SK-N-SH (cell line): ENCODE data around the gene ETV6. TPM values are rescaled to one million over a fixed set of nuclear protein-coding genes. Genes with fewer than 3 reads are reported as not detected.

ENCODE experiments used
- CTCF ChIA-PET: fragments of 300-600, 350-600 bp; formaldehyde crosslinking; extraction: SDS; loops from one replicate; lab custom pipeline; 2021; lab: Yijun Ruan, JAX
- POLR2A ChIA-PET: fragments of 350-600 bp; sonication (Branson Sonifier 250); formaldehyde crosslinking; extraction: SDS; loops from one replicate; lab custom pipeline; 2020; ENCODE audit warnings: antibody characterized with exemption, inconsistent platforms; lab: Yijun Ruan, JAX
- DNase-seq: peaks from one replicate; pipeline ENCODE4 v3.0.0; 2012
- H2AFZ ChIP-seq: fragments of 200-600 bp; sonication (generic); 2 replicates; pipeline ENCODE4 v1.8.1; 2016; ENCODE audit warnings: antibody characterized with exemption, mild to moderate bottlenecking, low read depth
- H3F3A ChIP-seq: fragments of 200-600 bp; sonication (generic); replicated peaks from 2 replicates; pipeline ENCODE3; 2016; ENCODE audit warnings: antibody characterized with exemption, mild to moderate bottlenecking; ENCODE audit not compliant: insufficient read depth
- H3K27ac ChIP-seq, 2 experiments: fragments of 200-500 bp in 1 of 2; fragments of 200-600 bp in 1 of 2; sonication (Bioruptor generic) in 1 of 2; sonication (generic), shearing (Covaris generic) in 1 of 2; 2 replicates each; pipeline versions ENCODE4 v1.5.1 to v1.6.1; 2014 to 2016; ENCODE audit warnings: low read depth in 2 of 2, inconsistent platforms in 1 of 2, low read length in 1 of 2, mild to moderate bottlenecking in 1 of 2, mixed read lengths in 1 of 2
- H3K27me3 ChIP-seq: fragments of 200-600 bp; sonication (generic), shearing (Covaris generic); 2 replicates; pipeline ENCODE4 v1.6.1; 2016; ENCODE audit warnings: mixed run types; ENCODE audit not compliant: insufficient read depth
- H3K36me3 ChIP-seq, 2 experiments: fragments of 200-500 bp in 1 of 2; fragments of 200-600 bp in 1 of 2; sonication (Bioruptor generic) in 1 of 2; sonication (generic) in 1 of 2; replicated peaks in 1 of 2; 2 replicates each; pipeline versions ENCODE3 to v1.5.1; 2014 to 2016; ENCODE audit warnings: low read length in 1 of 2, mild to moderate bottlenecking in 1 of 2; ENCODE audit not compliant: insufficient read depth in 2 of 2, control insufficient read depth in 1 of 2
- H3K4me1 ChIP-seq, 2 experiments: fragments of 200-500 bp in 1 of 2; fragments of 200-600 bp in 1 of 2; sonication (Bioruptor generic) in 1 of 2; sonication (generic), shearing (Covaris generic) in 1 of 2; 2 replicates each; pipeline versions ENCODE4 v1.5.1 to v1.6.1; 2014 to 2016; ENCODE audit warnings: low read depth in 1 of 2, low read length in 1 of 2, mixed run types in 1 of 2; ENCODE audit not compliant: insufficient read depth in 2 of 2, control insufficient read depth in 1 of 2
- H3K4me2 ChIP-seq: fragments of 200-600 bp; sonication (generic), shearing (Covaris generic); 2 replicates; pipeline ENCODE4 v1.6.1; 2017; ENCODE audit warnings: mixed run types
- H3K4me3 ChIP-seq, 2 experiments: fragments of 200-500 bp in 1 of 2; fragments of 200-600 bp in 1 of 2; sonication (Bioruptor generic) in 1 of 2; sonication (generic), shearing (Covaris generic) in 1 of 2; 2 replicates each; pipeline versions ENCODE4 v1.5.1 to v1.8.1; 2014 to 2016; ENCODE audit warnings: low read depth in 2 of 2, inconsistent platforms in 1 of 2, low read length in 1 of 2, mild to moderate bottlenecking in 1 of 2, mixed read lengths in 1 of 2, moderate library complexity in 1 of 2
- H3K79me2 ChIP-seq: fragments of 200-600 bp; sonication (generic); 2 replicates; pipeline ENCODE4 v1.8.1; 2017; ENCODE audit warnings: mild to moderate bottlenecking; ENCODE audit not compliant: insufficient read depth
- H3K9ac ChIP-seq: fragments of 200-600 bp; sonication (generic); 2 replicates; pipeline ENCODE4 v1.6.1; 2017; ENCODE audit warnings: mixed run types
- H3K9me2 ChIP-seq: fragments of 200-600 bp; sonication (generic); 2 replicates; pipeline ENCODE4 v1.6.1; 2017; ENCODE audit warnings: mixed run types
- H3K9me3 ChIP-seq: fragments of 200-600 bp; sonication (generic); 2 replicates; pipeline ENCODE4 v1.6.1; 2017; ENCODE audit warnings: mixed run types, mild to moderate bottlenecking, moderate library complexity
- H4K20me1 ChIP-seq: fragments of 200-600 bp; sonication (generic); 2 replicates; pipeline ENCODE4 v1.6.1; 2017; ENCODE audit warnings: mild to moderate bottlenecking, mixed run types; ENCODE audit not compliant: insufficient read depth
- ELF1 ChIP-seq: IDR thresholded peaks from 2 replicates; pipeline ENCODE4 v1.4.0; 2012
- EP300 ChIP-seq, 2 experiments: IDR thresholded peaks; 2 replicates each; pipeline versions ENCODE4 v1.4.0 to v1.6.1; 2012; ENCODE audit warnings: borderline replicate concordance in 1 of 2, low read depth in 1 of 2, low read length in 1 of 2
- FOSL2 ChIP-seq: IDR thresholded peaks from 2 replicates; pipeline ENCODE4 v1.4.0; 2012; ENCODE audit warnings: low read depth, mild to moderate bottlenecking, moderate library complexity, borderline replicate concordance
- FOXM1 ChIP-seq: IDR thresholded peaks from 2 replicates; pipeline ENCODE4 v1.4.0; 2012; ENCODE audit warnings: low read depth, mild to moderate bottlenecking
- GATA2 ChIP-seq: sonication (generic); formaldehyde crosslinking; IDR thresholded peaks from 2 replicates; pipeline ENCODE4 v1.5.0; 2020; ENCODE audit warnings: mild to moderate bottlenecking, missing genetic modification reagents
- JUND ChIP-seq: IDR thresholded peaks from 2 replicates; pipeline ENCODE4 v1.4.0; 2012
- NFIC ChIP-seq: IDR thresholded peaks from 2 replicates; pipeline ENCODE4 v1.4.0; 2012; ENCODE audit warnings: borderline replicate concordance
- RAD21 ChIP-seq: IDR thresholded peaks from 2 replicates; pipeline ENCODE4 v1.6.1; 2012; ENCODE audit warnings: mild to moderate bottlenecking, low read length
- RCOR1 ChIP-seq: fragments of 150-350 bp; IDR thresholded peaks from 2 replicates; pipeline ENCODE4 v1.6.1; 2017; ENCODE audit warnings: antibody characterized with exemption, low read length
- RFX5 ChIP-seq: IDR thresholded peaks from 2 replicates; pipeline ENCODE4 v1.6.1; 2012; ENCODE audit warnings: mild to moderate bottlenecking, improper control_type of control experiment, low read length
- SIN3A ChIP-seq: IDR thresholded peaks from 2 replicates; pipeline ENCODE4 v1.6.1; 2012; ENCODE audit warnings: low read depth, mild to moderate bottlenecking, low read length, moderate library complexity, borderline replicate concordance
- SMC3 ChIP-seq: IDR thresholded peaks from 2 replicates; pipeline ENCODE4 v1.6.1; 2012; ENCODE audit warnings: low read depth, low read length, improper control_type of control experiment
- TEAD4 ChIP-seq: IDR thresholded peaks from 2 replicates; pipeline ENCODE4 v1.4.0; 2012; ENCODE audit warnings: mild to moderate bottlenecking, borderline replicate concordance; ENCODE audit not compliant: insufficient read depth
- YY1 ChIP-seq: IDR thresholded peaks from 2 replicates; pipeline ENCODE4 v1.4.0; 2012; ENCODE audit warnings: low read depth, mild to moderate bottlenecking
- WGBS: methylation state at CpG from one replicate; pipeline ENCODE4 v1.1.6; 2017; ENCODE audit warnings: low lambda C conversion rate; 5-methylcytosine and 5-hydroxymethylcytosine counted together
- polyA plus RNA-seq, 3 experiments: library from polyadenylated mRNA; depleted of rRNA; stranded (reverse); fragments of >200 nt; gene quantifications; 2 replicates each; pipeline ENCODE4 v1.2.3, GENCODE V29; 2012
- TF ChIP-seq, protein P1 (sequence below): fragments of 150-350 bp; IDR thresholded peaks from 2 replicates; pipeline ENCODE4 v1.6.1; 2016; ENCODE audit warnings: mild to moderate bottlenecking, low read depth, low read length
- TF ChIP-seq, protein P2 (sequence below): fragments of 200-600 bp; sonication (generic); IDR thresholded peaks from 2 replicates; pipeline ENCODE4 v1.6.1; 2017; ENCODE audit warnings: antibody characterized with exemption, mild to moderate bottlenecking, moderate library complexity
- TF ChIP-seq, protein P3 (sequence below): IDR thresholded peaks from 2 replicates; pipeline ENCODE4 v1.4.0; 2012; ENCODE audit warnings: low read depth, borderline replicate concordance
- TF ChIP-seq, protein P4 (sequence below): IDR thresholded peaks from 2 replicates; pipeline ENCODE4; 2012

Gene ETV6
- polyA plus RNA-seq, 1 of the 3 experiments (the other 2 are of a cell fraction) = 4.0 TPM

DNA sequence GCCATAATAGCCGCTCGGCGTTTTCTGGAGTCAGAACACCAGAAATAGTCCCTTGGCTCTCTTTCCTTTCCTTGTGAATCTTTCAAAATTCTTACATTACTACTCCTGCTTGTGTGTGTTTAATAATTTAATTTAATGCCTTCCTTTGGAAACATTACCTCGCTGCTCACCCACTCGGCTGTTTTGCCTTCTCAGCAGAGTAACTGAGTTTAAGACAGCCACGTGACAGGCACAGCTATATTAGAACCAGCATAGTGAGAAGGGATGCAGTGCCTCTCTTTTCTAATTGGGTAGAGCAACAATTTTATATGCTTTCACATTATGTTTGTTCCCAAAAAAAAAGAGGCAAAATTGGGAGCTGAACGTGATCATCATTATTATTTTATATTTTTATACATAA, 107.6 kb downstream of the ETV6 start:
- no peaks in the 10 kb centered on the region for H4K20me1 ChIP-seq
- H3K4me3 ChIP-seq = no peak overlapping the region
- no peaks in the 10 kb centered on the region for H3K9me3 ChIP-seq
- no peaks in the 10 kb centered on the region for H3K27me3 ChIP-seq
- H3K4me1 ChIP-seq = peaks cover 2 to 14% of the 10 kb centered on the region in 2 experiments; a peak in 3 of 4 replicates
- no peak overlapping the region for H3K4me2 ChIP-seq
- H3K9me2 ChIP-seq = no peaks in the 10 kb centered on the region
- no peak overlapping the region for H3K9ac ChIP-seq
- peaks cover 25% of the 10 kb centered on the region; the same call in 1 of the 2 replicates for H3K79me2 ChIP-seq
- POLR2A ChIA-PET = no interaction called here
- H3K36me3 ChIP-seq = peaks cover 18 to 25% of the 10 kb centered on the region in 2 experiments
- TF ChIP-seq, protein P1, sequence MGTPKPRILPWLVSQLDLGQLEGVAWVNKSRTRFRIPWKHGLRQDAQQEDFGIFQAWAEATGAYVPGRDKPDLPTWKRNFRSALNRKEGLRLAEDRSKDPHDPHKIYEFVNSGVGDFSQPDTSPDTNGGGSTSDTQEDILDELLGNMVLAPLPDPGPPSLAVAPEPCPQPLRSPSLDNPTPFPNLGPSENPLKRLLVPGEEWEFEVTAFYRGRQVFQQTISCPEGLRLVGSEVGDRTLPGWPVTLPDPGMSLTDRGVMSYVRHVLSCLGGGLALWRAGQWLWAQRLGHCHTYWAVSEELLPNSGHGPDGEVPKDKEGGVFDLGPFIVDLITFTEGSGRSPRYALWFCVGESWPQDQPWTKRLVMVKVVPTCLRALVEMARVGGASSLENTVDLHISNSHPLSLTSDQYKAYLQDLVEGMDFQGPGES = no peak
- TF ChIP-seq, protein P2, sequence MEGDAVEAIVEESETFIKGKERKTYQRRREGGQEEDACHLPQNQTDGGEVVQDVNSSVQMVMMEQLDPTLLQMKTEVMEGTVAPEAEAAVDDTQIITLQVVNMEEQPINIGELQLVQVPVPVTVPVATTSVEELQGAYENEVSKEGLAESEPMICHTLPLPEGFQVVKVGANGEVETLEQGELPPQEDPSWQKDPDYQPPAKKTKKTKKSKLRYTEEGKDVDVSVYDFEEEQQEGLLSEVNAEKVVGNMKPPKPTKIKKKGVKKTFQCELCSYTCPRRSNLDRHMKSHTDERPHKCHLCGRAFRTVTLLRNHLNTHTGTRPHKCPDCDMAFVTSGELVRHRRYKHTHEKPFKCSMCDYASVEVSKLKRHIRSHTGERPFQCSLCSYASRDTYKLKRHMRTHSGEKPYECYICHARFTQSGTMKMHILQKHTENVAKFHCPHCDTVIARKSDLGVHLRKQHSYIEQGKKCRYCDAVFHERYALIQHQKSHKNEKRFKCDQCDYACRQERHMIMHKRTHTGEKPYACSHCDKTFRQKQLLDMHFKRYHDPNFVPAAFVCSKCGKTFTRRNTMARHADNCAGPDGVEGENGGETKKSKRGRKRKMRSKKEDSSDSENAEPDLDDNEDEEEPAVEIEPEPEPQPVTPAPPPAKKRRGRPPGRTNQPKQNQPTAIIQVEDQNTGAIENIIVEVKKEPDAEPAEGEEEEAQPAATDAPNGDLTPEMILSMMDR = no peak
- TF ChIP-seq GATA2 (CRISPR knock-in tag) (no peak), FOXM1 (no peak), EP300 (IDR thresholded peaks at IDR 0.05; ENCODE audit: borderline replicate concordance in 1 of 2, low read depth in 1 of 2, low read length in 1 of 2) (no peak), JUND (no peak), RFX5 (no peak), RCOR1 (no peak), FOSL2 (no peak), YY1 (no peak)
- TF ChIP-seq, protein P3, sequence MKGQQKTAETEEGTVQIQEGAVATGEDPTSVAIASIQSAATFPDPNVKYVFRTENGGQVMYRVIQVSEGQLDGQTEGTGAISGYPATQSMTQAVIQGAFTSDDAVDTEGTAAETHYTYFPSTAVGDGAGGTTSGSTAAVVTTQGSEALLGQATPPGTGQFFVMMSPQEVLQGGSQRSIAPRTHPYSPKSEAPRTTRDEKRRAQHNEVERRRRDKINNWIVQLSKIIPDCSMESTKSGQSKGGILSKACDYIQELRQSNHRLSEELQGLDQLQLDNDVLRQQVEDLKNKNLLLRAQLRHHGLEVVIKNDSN = no peak
- TF ChIP-seq, protein P4, sequence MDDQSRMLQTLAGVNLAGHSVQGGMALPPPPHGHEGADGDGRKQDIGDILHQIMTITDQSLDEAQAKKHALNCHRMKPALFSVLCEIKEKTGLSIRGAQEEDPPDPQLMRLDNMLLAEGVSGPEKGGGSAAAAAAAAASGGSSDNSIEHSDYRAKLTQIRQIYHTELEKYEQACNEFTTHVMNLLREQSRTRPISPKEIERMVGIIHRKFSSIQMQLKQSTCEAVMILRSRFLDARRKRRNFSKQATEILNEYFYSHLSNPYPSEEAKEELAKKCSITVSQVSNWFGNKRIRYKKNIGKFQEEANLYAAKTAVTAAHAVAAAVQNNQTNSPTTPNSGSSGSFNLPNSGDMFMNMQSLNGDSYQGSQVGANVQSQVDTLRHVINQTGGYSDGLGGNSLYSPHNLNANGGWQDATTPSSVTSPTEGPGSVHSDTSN = no peak
- H3K27ac ChIP-seq = no peak overlapping the region
- H2AFZ ChIP-seq = no peak overlapping the region
- CTCF ChIA-PET = interaction anchor here (0.9 to 1.3 kb wide), 2 partner anchors 10 to 22 kb away, joined by 3 to 4 read pairs; no protein-coding TSS in a partner anchor
- H3F3A ChIP-seq = no peaks in the 10 kb centered on the region
- 84% methylated on average over 7 of the region's 7 CpGs for WGBS
- no peak for DNase-seq

DNA sequence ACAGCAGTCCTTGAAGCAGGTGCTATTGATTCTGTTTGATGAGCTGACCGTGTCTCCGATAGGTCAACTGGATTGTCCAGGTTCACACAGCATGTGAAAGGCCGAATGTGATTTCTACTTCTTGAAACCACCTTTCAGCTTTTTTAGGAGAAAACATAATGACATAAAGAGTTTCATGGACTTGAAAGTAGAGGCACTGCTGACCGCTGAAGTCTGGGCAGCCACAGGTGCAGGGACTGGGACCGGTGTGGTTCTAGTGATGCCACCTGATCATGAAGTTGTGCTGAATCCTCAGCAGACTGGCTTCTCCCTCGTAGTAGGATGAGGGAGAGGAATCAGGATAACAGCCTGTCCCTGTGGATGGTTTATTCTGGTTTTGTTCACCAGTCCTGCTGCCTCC, 108.1 kb downstream of the ETV6 start:
- no peak overlapping the region for H3K4me3 ChIP-seq
- H3K9me2 ChIP-seq = no peaks in the 10 kb centered on the region
- H3K27me3 ChIP-seq = no peaks in the 10 kb centered on the region
- no peaks in the 10 kb centered on the region for H4K20me1 ChIP-seq
- H3K9me3 ChIP-seq = no peaks in the 10 kb centered on the region
- H3K9ac ChIP-seq = no peak overlapping the region
- H3K27ac ChIP-seq = no peak overlapping the region
- 97% methylated on average over 5 of the region's 6 CpGs for WGBS
- peaks cover 6 to 19% of the 10 kb centered on the region in 2 experiments; a peak in 3 of 4 replicates for H3K4me1 ChIP-seq
- H3F3A ChIP-seq = no peaks in the 10 kb centered on the region
- H3K4me2 ChIP-seq = no peak overlapping the region
- H3K36me3 ChIP-seq = peaks cover 18 to 25% of the 10 kb centered on the region in 2 experiments
- ChIA-PET POLR2A (no interaction called here), CTCF (interaction anchor here (0.9 to 1.3 kb wide), 2 partner anchors 10 to 23 kb away, joined by 3 to 4 read pairs; no protein-coding TSS in a partner anchor)
- DNase-seq = no peak
- H3K79me2 ChIP-seq = peaks cover 26% of the 10 kb centered on the region; the same call in 1 of the 2 replicates
- no peak overlapping the region for H2AFZ ChIP-seq
- TF ChIP-seq SIN3A = no peak
- TF ChIP-seq RAD21 = no peak
- TF ChIP-seq NFIC = no peak
- TF ChIP-seq, protein P3 = no peak
- TF ChIP-seq, protein P1 = no peak
- no peak for TF ChIP-seq ELF1
- TF ChIP-seq SMC3 = no peak
- no peak for TF ChIP-seq FOXM1
- TF ChIP-seq EP300 (IDR thresholded peaks at IDR 0.05; ENCODE audit: borderline replicate concordance in 1 of 2, low read depth in 1 of 2, low read length in 1 of 2) = no peak
- no peak for TF ChIP-seq RCOR1
- TF ChIP-seq, protein P4 = no peak
- no peak for TF ChIP-seq YY1
- TF ChIP-seq TEAD4 = no peak
